GM19099 (cell line): ENCODE results near the gene ETF1.

Experiments
- POLR2A ChIP-seq: IDR thresholded peaks from 3 replicates; pipeline ENCODE4 v1.6.1; 2011; ENCODE audit warnings: low read depth; ENCODE audit not compliant: insufficient read length; ENCODE audit errors: extremely low read depth

The ETF1 gene

DNA sequence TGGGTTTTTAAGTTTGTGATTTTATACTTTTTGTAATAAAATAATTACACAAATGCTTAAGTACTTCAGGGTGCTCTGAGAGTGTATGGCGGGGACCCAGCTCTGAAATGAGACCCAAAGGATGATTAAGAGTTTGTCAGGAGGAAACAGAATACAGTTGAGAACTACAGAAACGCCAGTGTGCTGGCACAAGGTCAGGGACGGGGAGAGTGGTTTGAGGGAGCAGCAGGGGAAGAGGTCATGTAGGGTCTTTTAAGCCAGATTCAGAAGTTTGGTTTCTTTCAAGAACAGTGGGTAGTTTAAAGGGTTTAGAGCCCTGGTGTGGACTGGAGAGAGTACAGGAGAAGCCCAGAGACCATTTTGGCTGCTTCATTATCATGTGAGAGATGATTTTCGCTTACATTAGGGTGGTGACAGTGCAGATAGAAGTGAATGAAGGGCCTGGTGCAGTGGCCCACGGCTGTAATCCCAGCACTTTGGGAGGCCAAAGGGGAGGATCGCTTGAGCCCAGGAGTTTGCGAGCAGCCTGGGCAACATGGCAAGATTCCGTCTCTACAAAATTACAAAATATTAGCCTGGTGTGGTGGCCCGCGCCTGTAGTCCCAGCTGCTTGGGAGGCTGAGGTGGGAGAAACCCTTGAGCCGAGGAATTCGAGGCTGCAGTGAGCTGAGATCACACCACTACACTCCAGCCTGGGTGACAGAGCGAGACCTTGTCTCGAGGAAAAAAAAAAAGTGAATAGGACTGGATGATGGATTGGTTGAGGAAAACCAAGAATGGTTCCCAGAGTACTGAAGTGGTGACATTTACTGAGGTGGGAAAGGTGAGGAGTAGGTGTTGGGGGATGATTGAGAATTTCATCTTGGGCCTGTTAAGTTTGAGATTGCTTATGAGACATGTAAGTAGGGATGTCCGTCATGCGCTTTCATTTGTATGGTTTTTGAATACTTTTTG is 1.4 kb upstream of the ETF1 start:
- no peak for TF ChIP-seq POLR2A

DNA sequence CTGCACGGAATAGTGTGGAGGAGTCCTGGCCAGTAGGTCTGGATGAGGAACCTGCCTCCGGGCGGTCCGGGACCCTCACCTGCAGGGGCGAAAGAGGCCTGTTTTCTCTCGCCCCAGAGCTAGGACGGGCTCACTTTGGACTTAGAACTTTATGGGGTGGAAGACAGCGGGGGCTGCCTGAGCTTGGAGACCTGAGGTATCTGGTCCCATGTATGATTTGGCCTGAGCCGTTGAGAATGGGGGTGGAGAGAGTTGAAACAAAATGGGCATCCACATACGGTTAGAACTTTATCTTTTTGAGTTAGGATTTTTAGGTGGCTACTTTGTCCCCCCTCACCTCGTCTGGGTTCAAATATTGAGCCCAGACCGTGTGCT is 681 bp upstream of the ETF1 start:
- peak; percentile 38 for TF ChIP-seq POLR2A

DNA sequence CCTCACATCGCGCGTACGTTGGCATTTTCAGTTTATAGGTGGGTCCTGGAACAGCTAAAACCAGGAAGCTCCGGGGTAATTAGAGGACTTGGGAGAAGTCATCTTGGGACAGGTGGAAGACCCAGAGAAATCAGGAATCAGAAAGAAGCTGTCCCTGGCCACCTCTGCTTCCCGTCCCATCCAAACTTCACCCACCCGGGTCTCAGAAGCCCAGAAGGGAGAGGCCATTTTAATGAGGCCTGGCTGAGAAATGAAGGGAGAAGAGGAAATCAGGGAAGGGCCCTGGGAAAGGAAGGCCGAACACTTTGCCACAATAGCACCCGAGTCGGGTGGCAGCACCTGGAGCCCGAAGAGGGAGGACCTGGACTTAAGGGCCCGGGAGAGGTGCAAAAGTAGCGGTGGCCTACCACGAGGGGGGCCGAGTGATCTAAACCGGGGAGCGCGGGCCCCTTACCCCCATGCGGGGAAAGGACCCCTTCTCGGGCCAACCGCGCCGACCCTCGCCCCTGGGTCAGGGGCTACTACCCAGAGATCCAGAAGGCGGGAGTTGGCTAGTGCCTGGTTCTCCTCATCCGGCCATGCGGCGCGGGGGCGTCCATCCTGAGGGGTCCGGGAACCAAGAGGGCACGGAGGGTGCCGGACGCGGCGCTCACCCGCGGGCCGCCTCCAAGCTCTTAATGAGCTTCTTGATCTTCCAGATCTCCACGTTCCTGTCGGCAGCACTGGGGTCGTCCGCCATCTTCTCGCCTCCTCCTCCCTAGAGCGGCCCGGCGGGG is 668 bp downstream of the ETF1 start:
- no peak for TF ChIP-seq POLR2A

DNA sequence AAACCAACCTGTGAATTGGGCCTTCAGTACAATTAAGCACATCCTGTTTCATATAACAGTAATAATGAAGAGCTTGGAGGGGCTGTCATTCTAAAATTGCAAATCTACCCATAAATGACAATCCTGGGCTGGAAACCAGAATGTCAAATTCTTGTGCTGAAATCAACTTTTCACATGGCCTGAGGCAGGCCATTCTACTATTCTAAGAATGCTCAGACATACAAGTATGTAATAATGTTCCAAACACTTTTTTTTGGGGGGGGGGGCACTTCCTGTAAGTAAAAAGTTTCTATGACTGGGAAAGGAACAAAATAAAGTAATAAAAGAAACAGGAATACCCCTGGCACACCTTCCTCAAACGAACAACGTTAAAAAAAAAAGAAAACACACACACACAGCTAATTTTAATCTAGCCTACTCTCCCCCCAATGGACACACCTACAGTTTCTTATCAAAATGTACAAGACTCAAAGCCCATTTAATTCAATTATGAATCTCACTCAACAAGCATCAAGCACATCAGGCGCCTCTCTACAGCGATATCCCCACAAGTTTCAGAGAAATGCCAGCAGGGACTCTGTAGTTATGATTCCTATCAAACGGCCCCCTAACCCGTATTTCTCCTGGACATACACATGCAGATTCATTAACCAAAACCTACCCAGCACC is 1.4 kb downstream of the ETF1 start:
- no peak for TF ChIP-seq POLR2A

GRCh38 chr5:138539791-138540190 is 3.2 kb downstream of the ETF1 start:
- TF ChIP-seq POLR2A, result no peak

DNA sequence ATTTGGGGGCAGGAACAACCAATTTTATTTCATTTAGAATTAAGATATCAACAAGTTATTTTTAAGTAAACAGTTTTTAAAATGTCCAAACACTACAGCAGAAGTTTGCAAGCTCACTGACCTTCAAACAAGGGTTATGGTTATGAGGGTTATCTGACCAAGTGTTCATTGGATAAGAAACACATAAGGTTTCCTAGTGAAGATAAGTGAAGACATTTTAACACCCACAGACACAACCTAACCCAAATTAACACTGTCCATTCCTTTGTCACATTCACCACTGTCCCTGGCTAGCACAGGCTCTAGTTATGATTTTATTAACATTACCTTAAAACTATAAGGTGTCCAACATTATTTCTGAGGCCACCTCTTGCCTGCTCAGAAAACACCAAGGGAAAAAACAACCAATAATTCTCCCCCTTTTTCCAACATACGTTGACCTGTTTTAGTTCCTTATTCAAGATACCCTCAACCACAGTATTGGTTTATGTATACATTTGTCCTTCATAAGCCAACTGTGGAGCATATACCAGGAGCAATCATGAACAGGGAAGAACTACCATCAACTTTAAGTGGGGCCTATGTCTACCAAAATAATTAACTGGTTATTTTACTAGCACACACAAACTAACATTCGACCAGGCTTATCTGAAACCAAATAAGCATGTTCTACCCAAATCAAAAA is 4.0 kb downstream of the ETF1 start:
- no peak for TF ChIP-seq POLR2A

DNA sequence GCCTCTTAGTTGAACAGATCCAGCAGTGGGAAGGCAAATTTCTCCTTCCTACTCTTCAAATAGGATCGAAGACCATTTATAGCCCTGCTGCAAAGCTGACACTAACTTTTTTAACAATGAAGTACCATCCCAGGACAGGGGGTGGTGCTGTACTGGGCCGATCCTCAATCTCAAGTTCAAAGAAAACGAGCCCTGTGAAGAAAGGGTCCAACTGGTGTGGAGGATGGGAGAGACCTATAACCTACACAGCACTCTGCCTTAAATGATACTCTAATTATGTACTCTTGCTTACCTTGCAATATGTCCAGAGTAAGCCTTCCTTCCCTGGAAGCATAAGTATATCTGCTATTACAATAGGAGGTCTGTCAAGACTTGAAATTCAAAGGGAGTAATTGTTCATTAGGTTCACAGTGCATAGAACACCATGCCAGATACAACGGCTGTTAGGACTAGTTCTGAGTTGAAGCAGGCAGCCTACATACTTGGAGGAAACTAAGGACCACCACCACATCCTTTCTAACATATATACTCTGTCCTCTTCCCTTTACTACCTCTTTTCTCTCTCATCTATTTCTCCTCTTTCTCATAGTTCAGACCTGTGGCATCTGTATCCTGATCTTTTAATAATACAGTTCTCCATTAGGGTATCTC is 6.2 kb downstream of the ETF1 start:
- no peak for TF ChIP-seq POLR2A

DNA sequence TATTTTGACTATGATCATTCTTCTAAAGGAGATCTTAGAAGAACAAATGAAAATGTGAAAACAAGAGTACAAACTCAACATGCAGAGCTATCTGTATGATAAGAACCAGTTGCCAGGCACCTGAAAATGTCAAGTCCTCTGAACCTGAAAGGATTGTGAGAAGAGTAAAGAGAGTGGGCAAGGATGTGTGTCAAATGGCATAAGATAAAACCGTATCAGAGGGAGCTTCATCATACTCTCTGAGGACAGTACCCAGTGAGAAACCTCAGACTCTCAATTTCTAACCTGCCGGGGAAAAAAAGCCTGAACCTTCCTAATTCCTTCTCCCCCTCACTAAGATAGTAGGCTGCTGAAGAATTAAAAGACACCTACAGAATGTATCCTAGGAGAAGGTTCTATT is 6.8 kb downstream of the ETF1 start:
- TF ChIP-seq POLR2A, result no peak

GRCh38 chr5:138533973-138534941 is 8.8 kb downstream of the ETF1 start:
- no peak for TF ChIP-seq POLR2A

- TF ChIP-seq POLR2A, result no peak
Observed at GRCh38 chr5:138529812-138530211, 13.2 kb downstream of the ETF1 start.

- no peak for TF ChIP-seq POLR2A
Observed at GRCh38 chr5:138528744-138529469, 14.1 kb downstream of the ETF1 start.

DNA sequence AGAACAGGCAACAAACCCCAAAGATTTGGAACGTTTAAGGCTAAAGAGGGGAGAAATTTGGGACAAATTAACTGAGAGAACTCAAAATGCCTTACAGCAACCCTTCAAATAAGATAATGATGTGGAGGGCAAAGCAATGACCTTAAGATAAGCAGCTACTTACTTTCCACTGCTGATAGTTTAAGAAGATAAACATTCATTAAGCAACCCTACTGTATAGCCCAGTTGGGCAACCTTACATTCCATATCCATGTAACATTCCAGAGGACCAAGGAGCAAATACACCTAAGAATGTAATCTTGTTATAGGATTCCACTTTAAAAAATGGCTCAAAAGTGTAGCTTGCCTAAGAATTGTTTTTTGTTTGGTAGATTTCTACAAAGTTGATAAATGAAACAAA is 14.8 kb downstream of the ETF1 start:
- TF ChIP-seq POLR2A, result no peak

- TF ChIP-seq POLR2A, result no peak
Observed at GRCh38 chr5:138527170-138527569, 15.9 kb downstream of the ETF1 start.

GRCh38 chr5:138523406-138523805 is 19.6 kb downstream of the ETF1 start:
- TF ChIP-seq POLR2A, result no peak
